Neutrophil (primary cell): ENCODE measurements around the gene LIME1.

Experiments
- H3K27ac ChIP-seq: fragments of 200-600 bp; sonication (generic); 2 replicates; pipeline ENCODE4 v1.5.1; 2016; ENCODE audit warnings: mild to moderate bottlenecking, moderate library complexity
- H3K27me3 ChIP-seq: fragments of 200-600 bp; sonication (generic); 2 replicates; pipeline ENCODE4 v1.6.0; 2016; ENCODE audit warnings: mild to moderate bottlenecking
- H3K36me3 ChIP-seq: fragments of 200-600 bp; sonication (generic); 2 replicates; pipeline ENCODE4 v1.5.1; 2017
- H3K4me1 ChIP-seq, 2 experiments: fragments of 200-600 bp in 1 of 2; sonication (generic) in 1 of 2; 1 replicate in 1 of 2; 2 replicates in 1 of 2; pipeline versions ENCODE4 v1.5.1 to v1.6.1; 2013 to 2016; ENCODE audit warnings: low read depth in 1 of 2, low read length in 1 of 2, mild to moderate bottlenecking in 1 of 2, moderate library complexity in 1 of 2; ENCODE audit not compliant: control insufficient read depth in 1 of 2, insufficient read depth in 1 of 2
- H3K4me3 ChIP-seq, 2 experiments: fragments of 200-600 bp in 1 of 2; sonication (generic) in 1 of 2; 1 replicate in 1 of 2; 2 replicates in 1 of 2; pipeline ENCODE4 v1.5.1; 2013 to 2016; ENCODE audit warnings: low read depth in 1 of 2, low read length in 1 of 2, mild to moderate bottlenecking in 1 of 2, moderate library complexity in 1 of 2
- H3K9me3 ChIP-seq: fragments of 200-600 bp; sonication (generic); 2 replicates; pipeline ENCODE4 v1.5.1; 2016
- CTCF ChIP-seq: fragments of 200-600 bp; sonication (generic); IDR thresholded peaks from 2 replicates; pipeline ENCODE4 v1.5.1; 2016; ENCODE audit warnings: antibody characterized with exemption

The LIME1 gene

GRCh38 chr20:63693083-63693732 is 43.3 kb upstream of the LIME1 start:
- no peak for TF ChIP-seq CTCF
- Histone ChIP-seq H3K9me3 (no peaks in the 10 kb centered on the region), H3K27me3 (peaks cover 21% of the 10 kb centered on the region), H3K4me3 (no peak overlapping the region), H3K36me3 (peaks cover 28% of the 10 kb centered on the region), H3K27ac (no peak overlapping the region), H3K4me1 (peaks cover 0 to 4% of the 10 kb centered on the region in 2 experiments)

- H3K4me1 ChIP-seq, result peaks cover 0 to 4% of the 10 kb centered on the region in 2 experiments
- H3K36me3 ChIP-seq, result peaks cover 35% of the 10 kb centered on the region
- H3K27me3 ChIP-seq, result peaks cover 21% of the 10 kb centered on the region
- no peaks in the 10 kb centered on the region for H3K9me3 ChIP-seq
- no peak overlapping the region for H3K27ac ChIP-seq
- no peak for TF ChIP-seq CTCF
- H3K4me3 ChIP-seq, result no peak overlapping the region
Observed at GRCh38 chr20:63693733-63694583, 42.5 kb upstream of the LIME1 start.

GRCh38 chr20:63694584-63695423 is 41.7 kb upstream of the LIME1 start:
- no peak for TF ChIP-seq CTCF
- H3K4me3 ChIP-seq, result no peak overlapping the region
- H3K9me3 ChIP-seq, result no peaks in the 10 kb centered on the region
- peaks cover 0 to 4% of the 10 kb centered on the region in 2 experiments for H3K4me1 ChIP-seq
- H3K27me3 ChIP-seq, result peaks cover 21% of the 10 kb centered on the region
- H3K27ac ChIP-seq, result no peak overlapping the region
- peaks cover 43% of the 10 kb centered on the region for H3K36me3 ChIP-seq

- H3K9me3 ChIP-seq, result no peaks in the 10 kb centered on the region
- H3K27me3 ChIP-seq, result peaks cover 21% of the 10 kb centered on the region
- TF ChIP-seq CTCF, result no peak
- peaks cover 0 to 4% of the 10 kb centered on the region in 2 experiments for H3K4me1 ChIP-seq
- H3K27ac ChIP-seq, result no peak overlapping the region
- H3K36me3 ChIP-seq, result peaks cover 52% of the 10 kb centered on the region
- H3K4me3 ChIP-seq, result no peak overlapping the region
Observed at GRCh38 chr20:63695424-63696305, 40.8 kb upstream of the LIME1 start.

- Histone ChIP-seq H3K36me3 (peaks cover 58% of the 10 kb centered on the region), H3K27me3 (peaks cover 21% of the 10 kb centered on the region), H3K9me3 (no peaks in the 10 kb centered on the region), H3K4me3 (no peak overlapping the region), H3K27ac (no peak overlapping the region), H3K4me1 (peaks cover 0 to 4% of the 10 kb centered on the region in 2 experiments)
- no peak for TF ChIP-seq CTCF
Observed at GRCh38 chr20:63696306-63696627, 40.2 kb upstream of the LIME1 start.
